ENCODE results near the gene ECSIT. TPM values are rescaled to one million over a fixed set of nuclear protein-coding genes. Genes with fewer than 3 reads are reported as not detected.
"Not testable (repeated sequence)": the region's sequence is repeated elsewhere in the genome, so short reads cannot be mapped to it uniquely, and the experiment has no call there.

Gene ECSIT
- total RNA-seq, 2 experiments from 2014 or later, result 27.2 to 27.4 TPM

GRCh38 chr19:11475861-11476260 is 53.1 kb downstream of the ECSIT start:
- no peak overlapping the region for H3K4me3 ChIP-seq (ENCODE audit: low read length)
- no peak for TF ChIP-seq CTCF (IDR thresholded peaks at IDR 0.05)

GRCh38 chr19:11475343-11475742 is 53.6 kb downstream of the ECSIT start:
- POLR2A ChIA-PET; H3K36me3 ChIP-seq (ENCODE audit: insufficient read depth, low read length); CTCF ChIA-PET; H3K4me1 ChIP-seq (ENCODE audit: insufficient read depth, low read length); DNase-seq; ATAC-seq (ENCODE audit: poor library complexity); H3K4me3 ChIP-seq (ENCODE audit: low read length); H3K4me1 Mint-ChIP-seq (ENCODE audit: low read depth); H3K27ac Mint-ChIP-seq; H3K9me3 Mint-ChIP-seq; H3K9me3 ChIP-seq (ENCODE audit: control insufficient read depth in 1 of 2, insufficient read depth in 1 of 2, low read length in 2 of 2); H3K4me3 Mint-ChIP-seq; H3K27ac ChIP-seq (ENCODE audit: low read depth in 1 of 2, low read length in 2 of 2); intact Hi-C loops (cut with DNase I, micrococcal nuclease); H3K36me3 Mint-ChIP-seq (ENCODE audit: low read depth): not testable (repeated sequence)
- H3K27me3 ChIP-seq (ENCODE audit: control insufficient read depth in 1 of 2, insufficient read depth in 2 of 2, low read length in 2 of 2), result peaks cover 8 to 16% of the 10 kb centered on the region in 2 experiments
- peaks cover 27% of the 10 kb centered on the region for H3K27me3 Mint-ChIP-seq

More at GRCh38 chr19:11475861-11476260, 53.1 kb downstream of the ECSIT start:
- H3K27me3 Mint-ChIP-seq, result peaks cover 27% of the 10 kb centered on the region
- peaks cover 9 to 20% of the 10 kb centered on the region in 2 experiments for H3K27me3 ChIP-seq (ENCODE audit: control insufficient read depth in 1 of 2, insufficient read depth in 2 of 2, low read length in 2 of 2)
- H3K27ac ChIP-seq (ENCODE audit: low read depth in 1 of 2, low read length in 2 of 2), result no peak overlapping the region
- ChIA-PET CTCF (no interaction called here), POLR2A (no interaction called here)
- DNase-seq (no peak), ATAC-seq (ENCODE audit: poor library complexity) (no peak)
- no peaks in the 10 kb centered on the region for H3K36me3 Mint-ChIP-seq (ENCODE audit: low read depth)
- H3K4me1 Mint-ChIP-seq (ENCODE audit: low read depth), result no peaks in the 10 kb centered on the region
- no peaks in the 10 kb centered on the region for H3K36me3 ChIP-seq (ENCODE audit: insufficient read depth, low read length)
- H3K4me1 ChIP-seq (ENCODE audit: insufficient read depth, low read length), result peaks cover 12% of the 10 kb centered on the region
- peaks cover 0 to 6% of the 10 kb centered on the region in 2 experiments for H3K9me3 ChIP-seq (ENCODE audit: control insufficient read depth in 1 of 2, insufficient read depth in 1 of 2, low read length in 2 of 2)
- H3K9me3 Mint-ChIP-seq, result no peaks in the 10 kb centered on the region
- no peak overlapping the region for H3K4me3 Mint-ChIP-seq
- H3K27ac Mint-ChIP-seq, result no peak overlapping the region
- intact Hi-C loops (cut with DNase I, micrococcal nuclease), result no loop called here

- H3K27ac ChIP-seq (ENCODE audit: low read depth in 1 of 2, low read length in 2 of 2), result no peak overlapping the region
- ChIA-PET POLR2A (no interaction called here), CTCF (interaction anchor here (1.4 kb wide), 1 partner anchor 9 kb away, joined by 6 read pairs; no protein-coding TSS in a partner anchor)
- no peaks in the 10 kb centered on the region for H3K4me1 ChIP-seq (ENCODE audit: insufficient read depth, low read length)
- no peaks in the 10 kb centered on the region for H3K36me3 ChIP-seq (ENCODE audit: insufficient read depth, low read length)
- no peaks in the 10 kb centered on the region for H3K9me3 ChIP-seq (ENCODE audit: control insufficient read depth in 1 of 2, insufficient read depth in 1 of 2, low read length in 2 of 2)
- Mint-ChIP-seq H3K4me3 (no peak overlapping the region), H3K4me1 (ENCODE audit: low read depth) (no peaks in the 10 kb centered on the region), H3K27me3 (peaks cover 26% of the 10 kb centered on the region), H3K36me3 (ENCODE audit: low read depth) (no peaks in the 10 kb centered on the region), H3K27ac (no peak overlapping the region), H3K9me3 (no peaks in the 10 kb centered on the region)
- H3K27me3 ChIP-seq (ENCODE audit: control insufficient read depth in 1 of 2, insufficient read depth in 2 of 2, low read length in 2 of 2), result peaks cover 4 to 6% of the 10 kb centered on the region in 2 experiments
- ATAC-seq (ENCODE audit: poor library complexity) (no peak), DNase-seq (no peak)
- TF ChIP-seq CTCF (IDR thresholded peaks at IDR 0.05), result no peak
- H3K4me3 ChIP-seq (ENCODE audit: low read length), result no peak overlapping the region
- intact Hi-C loops (cut with DNase I, micrococcal nuclease), result no loop called here
Measured at GRCh38 chr19:11473725-11474124, 55.2 kb downstream of the ECSIT start.

GRCh38 chr19:11468266-11468845 is 60.6 kb downstream of the ECSIT start:
- DNase-seq; ATAC-seq (ENCODE audit: poor library complexity); H3K4me3 ChIP-seq (ENCODE audit: low read length); intact Hi-C loops (cut with DNase I, micrococcal nuclease); H3K9me3 Mint-ChIP-seq; H3K4me1 Mint-ChIP-seq (ENCODE audit: low read depth); H3K27me3 Mint-ChIP-seq; H3K36me3 ChIP-seq (ENCODE audit: insufficient read depth, low read length); H3K27ac Mint-ChIP-seq; POLR2A ChIA-PET; H3K36me3 Mint-ChIP-seq (ENCODE audit: low read depth); H3K9me3 ChIP-seq (ENCODE audit: control insufficient read depth in 1 of 2, insufficient read depth in 1 of 2, low read length in 2 of 2); H3K27me3 ChIP-seq (ENCODE audit: control insufficient read depth in 1 of 2, insufficient read depth in 2 of 2, low read length in 2 of 2); H3K27ac ChIP-seq (ENCODE audit: low read depth in 1 of 2, low read length in 2 of 2); H3K4me1 ChIP-seq (ENCODE audit: insufficient read depth, low read length); H3K4me3 Mint-ChIP-seq: not testable (repeated sequence)
- CTCF ChIA-PET, result interaction anchor here (1.2 kb wide), 1 partner anchor 14 kb away, joined by 6 read pairs; no protein-coding TSS in a partner anchor
